GM18868 (cell line): ENCODE data around the gene ABCA4.

Source experiments
- ATAC-seq: cut with Tn5 transposase; IDR thresholded peaks from one replicate; pipeline ENCODE4 v1.9.1; 2021; ENCODE audit warnings: mild to moderate bottlenecking, moderate library complexity; ENCODE audit not compliant: unreplicated experiment

The ABCA4 gene

DNA sequence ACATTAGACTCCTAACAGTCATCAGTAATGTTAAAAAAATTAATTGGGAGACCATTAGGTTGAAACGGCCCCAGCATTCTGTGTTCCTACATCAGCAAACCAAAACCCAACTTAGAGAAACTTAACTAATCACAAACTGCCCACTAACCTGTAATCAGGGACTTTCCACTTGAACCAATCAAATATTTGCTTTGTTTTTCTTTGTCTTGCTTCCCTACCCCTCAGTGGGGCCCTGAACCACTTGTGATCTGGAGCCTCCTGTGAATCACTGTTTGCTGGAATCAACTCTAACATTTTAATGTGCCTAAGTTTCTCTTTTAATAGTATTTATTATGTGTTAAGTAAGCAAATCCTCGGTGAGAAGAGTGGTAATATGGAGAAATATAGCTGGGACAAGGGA is 64.0 kb downstream of the ABCA4 start:
- no peak for ATAC-seq

DNA sequence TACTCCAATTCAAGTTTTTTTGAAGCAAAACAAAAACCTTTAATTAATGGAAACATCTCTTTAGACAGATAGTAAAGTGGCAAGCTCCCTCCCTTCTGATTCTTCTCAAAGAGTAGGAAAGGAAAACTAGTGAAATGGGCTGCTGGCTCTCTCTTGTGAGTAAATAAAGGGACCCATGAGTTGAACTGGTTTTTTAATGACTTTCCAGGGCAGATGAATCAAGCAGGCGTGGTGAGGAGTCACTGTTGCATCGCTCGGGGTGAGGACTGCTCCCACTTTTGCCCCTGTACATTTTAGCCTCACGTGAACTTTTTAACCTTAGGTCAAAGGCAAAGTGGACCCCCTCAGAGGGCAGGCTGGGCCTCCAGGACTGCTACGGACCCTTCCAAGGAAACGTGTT is 64.8 kb downstream of the ABCA4 start:
- no peak for ATAC-seq

DNA sequence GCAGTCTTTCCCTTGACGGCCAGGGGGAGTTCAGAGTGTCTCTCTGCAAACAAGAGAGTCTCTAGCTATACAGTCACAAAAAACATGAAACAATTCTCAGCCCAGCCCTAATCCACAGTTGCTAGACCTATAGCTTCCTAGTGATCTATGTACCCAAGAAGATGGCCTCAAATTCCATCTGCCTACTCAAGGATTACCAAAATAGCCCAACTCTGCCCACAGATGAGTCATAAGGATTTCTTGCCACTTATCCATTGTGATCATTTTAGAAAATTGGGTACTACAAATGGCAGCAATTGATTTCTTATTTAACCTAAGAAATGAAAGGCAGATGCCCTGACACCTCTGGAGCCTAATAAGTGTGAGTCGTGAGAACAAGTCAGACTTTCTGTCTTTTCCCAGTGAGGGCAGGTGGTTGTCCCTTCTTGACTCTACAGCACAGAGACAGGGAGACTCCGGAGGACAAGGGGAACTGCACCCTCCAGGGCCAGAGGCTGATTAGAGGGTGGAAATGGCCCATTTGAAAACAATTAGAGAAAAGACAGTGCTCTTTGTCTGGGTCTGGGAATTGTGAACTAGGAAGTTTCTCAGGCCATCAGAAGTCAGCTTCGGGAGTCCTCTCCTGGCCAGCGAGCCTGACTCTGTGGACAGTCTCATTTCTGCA is 65.4 kb downstream of the ABCA4 start:
- ATAC-seq: no peak

DNA sequence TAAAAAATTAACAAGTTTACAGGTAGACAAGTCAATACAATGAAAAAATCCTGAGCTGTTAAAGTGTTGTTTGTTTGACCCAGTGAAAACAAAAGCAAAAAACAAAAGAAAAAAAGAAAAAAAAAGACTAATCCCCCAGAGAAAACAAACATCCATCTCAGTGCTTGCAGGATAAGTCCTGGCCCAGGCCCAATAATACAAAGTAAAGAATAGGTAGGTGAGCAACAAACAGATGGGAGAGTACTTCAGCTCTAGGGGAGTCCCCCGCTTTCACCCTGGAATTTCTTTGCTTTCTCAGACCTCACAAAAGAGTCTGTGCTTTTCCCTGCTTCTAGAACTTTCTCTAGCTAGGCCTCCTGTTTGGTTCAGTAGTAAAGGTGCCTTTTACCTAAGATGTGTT is 70.3 kb downstream of the ABCA4 start:
- no peak for ATAC-seq

DNA sequence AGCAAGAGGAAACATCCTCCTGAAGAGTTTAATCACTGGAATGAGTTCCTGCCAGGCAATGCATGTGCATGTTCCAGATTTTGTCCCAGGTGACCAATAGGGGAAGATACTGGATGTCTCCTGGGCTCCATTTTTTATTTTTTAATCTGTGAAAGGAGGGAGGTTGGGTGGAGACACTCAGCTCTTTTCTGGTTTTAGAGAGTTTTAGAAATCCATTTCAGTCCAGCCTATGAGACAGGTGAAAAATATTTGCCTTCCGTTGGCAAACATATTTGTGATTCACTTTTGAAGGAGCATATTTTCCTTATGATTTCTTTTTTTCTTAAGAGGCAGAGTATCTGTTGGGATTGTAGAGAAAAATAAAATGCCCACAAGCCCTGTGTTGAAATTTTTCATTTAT is 70.7 kb downstream of the ABCA4 start:
- ATAC-seq: no peak

DNA sequence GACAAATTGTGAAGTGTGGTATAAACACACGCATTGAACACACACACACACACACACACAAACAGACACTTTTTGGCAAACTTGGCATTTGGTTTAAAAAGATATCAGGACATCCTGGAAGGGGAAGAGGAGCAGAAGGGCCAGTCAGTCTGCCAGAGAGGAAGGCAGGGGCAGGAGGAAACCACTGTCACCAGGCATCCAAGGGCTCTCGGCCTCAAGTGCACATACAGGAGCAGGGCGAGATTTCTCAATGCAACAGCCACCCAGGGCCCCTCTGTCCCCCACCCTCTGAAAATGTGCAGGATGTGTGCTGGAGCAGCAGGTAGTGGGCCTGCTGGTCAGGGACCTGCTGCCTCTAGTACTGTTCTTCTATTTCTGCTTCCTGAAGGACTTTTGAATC is 71.2 kb downstream of the ABCA4 start:
- no peak for ATAC-seq

DNA sequence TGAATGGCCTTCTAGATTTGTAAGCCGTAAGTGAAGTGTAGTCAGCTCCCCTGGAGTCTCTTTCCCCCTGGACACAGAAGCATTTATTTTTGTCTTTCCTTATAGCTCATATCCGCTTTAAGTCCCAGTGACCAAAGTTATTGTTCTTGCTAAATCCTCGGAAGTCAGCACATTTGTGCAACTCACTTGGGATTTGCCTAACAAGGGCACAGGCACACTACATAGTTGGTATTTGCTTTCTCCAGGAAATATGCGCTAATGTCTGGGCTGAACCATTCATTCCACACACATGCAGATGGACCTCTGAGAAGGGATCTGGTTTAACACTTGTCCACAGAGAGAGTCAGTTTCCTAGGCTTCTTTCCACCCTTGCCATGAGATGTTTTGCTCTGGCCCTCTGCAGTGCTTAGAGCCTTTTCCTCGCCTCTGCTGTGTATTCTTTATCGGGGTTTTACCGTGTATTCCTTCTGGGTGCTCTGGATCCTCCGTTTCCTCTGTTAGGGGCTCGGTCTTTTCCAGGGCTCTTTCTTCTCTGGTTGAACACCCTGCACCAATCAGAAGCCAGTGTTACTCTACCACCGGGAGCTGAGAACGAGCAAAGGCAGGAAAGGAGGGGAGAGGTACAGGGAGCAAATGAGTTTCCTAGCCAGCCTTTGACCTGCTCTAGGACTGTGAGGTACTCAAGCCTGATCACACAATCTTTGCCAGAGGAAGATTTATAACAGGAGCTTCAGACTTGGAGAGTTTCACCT is 72.4 kb downstream of the ABCA4 start:
- no peak for ATAC-seq

DNA sequence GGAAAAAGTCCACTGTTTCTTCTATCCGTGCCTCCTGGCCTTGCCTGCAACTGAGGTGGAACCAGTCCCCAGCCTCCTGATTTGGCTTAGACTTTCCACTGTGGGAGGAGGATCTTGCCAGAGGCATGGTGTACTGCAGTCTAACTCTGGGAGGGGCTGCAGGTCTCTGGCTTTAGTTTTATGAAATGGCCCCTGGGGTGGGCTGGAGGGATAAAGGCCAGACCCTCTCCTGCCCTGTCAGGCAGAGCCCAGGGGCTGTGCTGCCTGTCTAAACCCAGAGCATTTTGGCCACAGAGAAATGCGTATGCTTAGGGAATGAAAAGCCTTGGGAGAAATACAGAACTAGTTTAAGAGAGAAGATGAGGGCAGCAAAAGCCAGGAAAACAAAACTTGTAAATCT is 73.0 kb downstream of the ABCA4 start:
- no peak for ATAC-seq

DNA sequence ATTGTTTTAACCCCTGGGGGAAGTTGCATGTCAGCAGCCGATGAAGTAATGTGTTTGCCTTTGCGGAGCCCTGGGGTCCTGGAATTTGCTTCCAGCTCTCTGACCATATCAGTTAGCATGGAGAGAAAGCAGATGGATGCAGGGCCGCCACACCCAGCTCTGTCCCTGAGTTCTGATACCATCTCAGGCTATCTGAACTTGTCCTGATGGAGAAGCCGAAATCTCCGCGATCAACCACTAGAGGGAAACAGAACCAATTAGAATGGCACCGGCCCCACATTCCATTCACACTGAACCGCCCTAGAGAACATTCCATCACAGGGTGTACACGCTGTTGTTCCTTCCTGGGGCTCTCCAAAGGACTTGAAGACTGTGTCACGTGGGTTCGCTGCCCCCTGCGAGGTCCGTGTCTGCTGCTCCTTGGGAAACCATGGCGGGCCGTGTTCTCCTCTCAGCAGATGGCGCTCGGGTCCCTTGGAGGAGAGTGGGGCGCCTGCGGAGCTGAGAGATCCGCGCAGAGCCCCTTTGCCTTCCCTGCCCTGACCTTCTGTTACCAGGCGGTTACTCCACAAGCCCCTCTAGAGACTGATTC is 75.4 kb downstream of the ABCA4 start:
- no peak for ATAC-seq

DNA sequence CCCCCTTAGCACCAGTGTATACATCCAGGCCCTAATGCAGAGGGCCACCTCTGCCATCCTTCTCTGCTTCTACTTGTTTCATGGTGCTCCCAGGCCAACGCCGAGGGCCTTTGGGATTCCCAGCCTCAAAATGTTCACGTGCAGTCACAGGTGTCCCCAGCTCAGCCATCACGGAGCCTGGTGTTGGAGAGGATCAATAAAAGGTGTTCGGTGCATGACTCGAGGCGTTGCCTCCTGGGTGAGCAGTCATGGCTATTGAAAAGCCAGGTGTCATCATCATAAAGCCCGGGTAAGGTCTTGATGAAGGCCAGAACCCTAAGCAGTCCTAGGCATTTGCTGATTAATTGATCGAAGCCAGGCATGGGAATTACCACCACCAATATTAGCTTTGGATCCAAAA is 76.1 kb downstream of the ABCA4 start:
- ATAC-seq: no peak

DNA sequence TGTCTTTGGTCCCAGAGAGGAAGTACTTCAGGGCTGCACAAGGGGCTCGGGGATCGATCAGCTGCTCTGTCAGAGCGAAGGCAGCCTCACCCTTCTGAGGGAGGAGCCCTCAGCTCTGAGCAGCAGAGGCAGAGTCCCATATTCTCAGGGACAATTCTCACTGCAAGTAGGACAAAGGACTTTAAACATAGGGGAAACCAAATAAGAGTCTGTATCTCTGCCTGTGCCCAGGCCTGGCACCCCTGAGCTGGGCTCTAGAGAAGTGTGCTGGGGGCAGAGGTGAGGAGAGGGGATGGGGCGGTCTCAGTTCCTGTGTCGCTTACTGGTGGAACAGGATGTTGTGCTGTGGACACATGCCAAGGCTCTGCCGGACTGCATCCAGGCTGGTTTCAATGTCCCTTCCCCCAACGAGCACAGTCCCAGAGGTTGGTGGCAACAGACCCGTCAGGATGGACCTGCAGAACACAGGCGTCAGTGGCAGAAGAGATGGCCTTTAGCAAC is 76.6 kb downstream of the ABCA4 start:
- no peak for ATAC-seq

DNA sequence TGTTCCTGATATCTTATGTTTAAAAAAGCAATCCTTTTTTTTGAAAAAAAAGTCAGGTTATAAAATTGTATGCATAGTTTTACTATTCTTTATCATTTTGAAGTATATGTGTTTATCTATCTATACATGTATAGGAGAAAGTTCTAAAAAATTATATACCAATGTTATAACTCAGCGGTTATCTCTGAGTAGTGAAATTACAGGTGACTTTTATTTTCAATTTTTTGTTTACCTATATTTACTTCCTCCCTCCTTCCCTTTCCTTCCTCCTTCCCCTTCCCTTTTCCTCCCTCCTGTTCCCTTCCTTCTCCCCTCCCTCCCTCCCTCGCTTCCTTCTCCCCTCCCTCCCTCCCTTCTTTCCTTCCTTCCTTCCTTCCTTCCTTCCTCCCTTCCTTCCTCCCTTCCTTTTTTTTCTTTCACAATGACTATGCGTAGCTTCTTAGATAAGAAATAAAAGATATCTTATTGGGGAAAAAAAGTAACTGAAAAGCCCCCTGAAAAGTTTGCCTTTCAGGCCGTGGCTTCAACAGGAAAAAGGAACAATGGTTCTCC is 77.1 kb downstream of the ABCA4 start:
- no peak for ATAC-seq

DNA sequence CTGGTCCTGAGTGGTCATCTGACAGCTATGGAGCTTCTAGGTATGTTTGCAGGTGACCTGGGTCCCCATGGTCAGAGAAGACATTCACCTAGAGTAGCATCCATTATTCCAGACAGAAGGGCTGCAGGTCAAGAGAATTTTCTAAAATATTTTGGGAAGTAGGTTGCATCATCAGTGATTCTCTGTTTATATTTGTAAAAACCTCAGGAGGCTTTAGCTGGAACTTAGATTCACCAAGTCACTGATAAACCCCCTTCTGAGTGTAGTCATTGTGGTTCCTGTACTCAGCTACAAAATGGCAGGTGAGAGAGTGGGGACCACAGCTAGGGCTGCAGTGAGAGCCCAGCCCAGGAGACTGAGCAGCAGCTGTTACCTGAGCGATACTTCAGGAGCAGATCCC is 78.6 kb downstream of the ABCA4 start:
- no peak for ATAC-seq

DNA sequence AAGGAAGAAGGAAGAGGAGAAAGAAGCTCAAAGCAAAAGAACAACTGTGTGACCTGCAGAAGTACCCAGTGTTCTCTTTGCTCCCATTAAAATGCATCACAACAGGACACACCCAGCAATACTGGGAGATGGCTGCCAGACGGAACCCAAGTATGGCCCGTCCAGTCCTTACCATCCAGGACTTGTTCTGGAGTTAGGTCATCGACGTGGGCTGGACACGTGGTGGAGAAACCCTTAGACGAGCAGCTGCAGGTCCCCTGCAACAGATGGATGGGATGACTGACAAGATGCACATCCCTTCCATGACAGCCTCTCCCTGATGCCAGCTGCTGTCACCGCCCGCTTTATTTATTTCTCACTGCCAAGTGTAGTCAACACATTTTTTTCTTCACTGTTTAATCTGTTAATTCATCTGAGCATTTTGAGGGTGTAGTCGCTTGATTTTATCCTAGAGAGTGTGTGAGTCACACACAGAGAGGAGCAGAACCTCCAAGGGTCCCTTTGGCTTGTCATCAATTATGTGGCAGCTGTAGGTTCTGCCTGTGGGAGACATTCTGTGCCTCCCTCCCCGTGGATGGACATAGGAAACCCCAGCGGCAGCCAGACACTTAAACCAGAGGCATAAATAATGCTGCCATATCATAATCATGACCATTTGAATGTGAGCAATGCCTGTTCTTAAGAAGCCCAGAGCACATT is 80.9 kb downstream of the ABCA4 start:
- ATAC-seq: no peak

DNA sequence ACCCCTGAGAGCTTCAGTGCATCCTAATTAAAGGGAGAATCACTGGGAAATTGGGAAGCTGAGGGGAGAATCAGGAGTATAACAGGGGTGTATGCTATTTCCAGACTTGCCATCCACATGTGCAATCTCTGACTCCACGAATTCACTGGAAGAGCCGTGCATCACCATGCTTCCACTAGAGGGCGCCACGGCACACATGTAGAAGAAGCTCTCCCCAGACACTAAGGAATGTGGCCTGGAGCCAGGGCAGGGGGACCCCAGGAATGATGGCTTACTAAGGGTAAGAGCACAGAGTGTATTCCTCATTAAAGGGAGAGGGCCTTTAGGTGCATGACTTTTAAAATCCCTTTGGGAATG is 81.5 kb downstream of the ABCA4 start:
- ATAC-seq: no peak

DNA sequence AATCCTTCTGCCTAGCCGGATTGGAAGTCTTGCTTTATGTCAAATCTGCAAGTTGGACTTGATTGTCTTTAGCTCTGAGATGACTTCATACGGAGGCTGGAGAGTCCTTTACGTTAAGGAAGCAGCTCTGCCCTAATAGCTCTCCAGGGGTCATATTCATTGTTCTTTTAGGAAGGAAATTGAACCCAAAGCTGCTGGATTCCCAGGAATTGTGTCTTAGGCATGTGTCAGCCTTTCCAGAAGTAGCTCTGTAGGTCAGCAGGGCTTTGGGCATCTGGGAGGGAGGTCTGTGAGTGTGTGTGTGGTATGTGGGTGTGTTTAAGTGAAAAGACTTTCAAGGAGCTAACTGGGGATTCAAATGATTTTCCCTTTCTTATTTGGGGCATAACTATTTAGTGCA is 82.4 kb downstream of the ABCA4 start:
- ATAC-seq: no peak

DNA sequence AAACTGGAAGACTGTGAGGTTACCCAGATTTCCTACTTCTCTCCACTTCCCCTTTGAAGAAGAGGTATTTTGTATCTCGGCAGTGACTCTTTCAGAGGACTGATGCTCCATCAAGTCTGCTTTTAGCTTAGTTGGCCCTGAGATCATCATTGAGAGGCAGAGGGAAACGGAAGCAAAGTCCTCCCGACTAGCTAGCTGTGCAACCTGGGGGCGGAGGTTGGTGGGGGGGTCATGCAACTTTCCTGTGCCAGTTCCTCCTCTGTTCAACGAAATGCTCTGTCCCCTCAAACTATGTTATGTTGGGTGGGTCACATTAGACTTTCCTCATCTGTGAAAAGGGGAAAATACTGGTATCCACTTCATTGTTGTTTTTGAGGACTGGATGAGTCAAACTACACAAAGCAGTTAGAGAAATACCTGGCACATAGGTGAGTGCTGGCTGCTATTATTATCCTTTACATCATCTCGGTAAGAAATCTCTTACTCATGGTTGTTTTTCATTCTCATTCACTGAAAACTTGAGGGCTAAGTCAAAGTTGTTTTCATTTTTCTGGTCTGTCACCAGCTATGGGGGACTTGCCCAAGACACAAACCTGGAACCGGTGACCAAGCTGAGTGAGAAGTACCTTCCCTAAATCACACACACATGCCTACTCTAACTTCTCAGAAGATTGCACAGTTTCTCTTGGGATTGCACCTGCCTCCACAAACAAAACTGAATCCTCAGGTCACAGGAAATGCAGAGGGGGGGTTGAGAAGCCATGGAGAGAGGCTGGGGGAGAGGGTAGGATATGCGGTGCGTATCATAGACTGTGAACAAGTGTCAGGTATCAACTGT is 83.3 kb downstream of the ABCA4 start:
- peak; percentile 68 for ATAC-seq

DNA sequence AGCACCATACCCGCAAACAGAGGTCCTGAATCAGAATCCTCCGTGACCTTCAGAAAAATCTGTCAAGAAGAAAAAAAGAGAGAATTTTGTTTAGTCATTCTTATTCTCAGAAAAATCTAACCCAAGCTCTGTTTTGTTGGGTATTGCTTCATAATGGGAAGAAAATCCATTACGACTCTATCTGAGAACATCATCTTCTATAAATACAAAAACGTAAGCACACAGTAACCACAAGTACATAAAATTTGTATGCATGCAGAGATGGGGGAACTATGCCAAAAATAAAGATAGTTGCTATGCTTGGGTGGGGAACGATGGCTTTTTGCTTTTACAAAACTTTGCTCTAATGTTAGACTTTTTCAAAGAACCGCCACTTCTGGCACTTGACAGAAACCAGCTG is 84.2 kb downstream of the ABCA4 start:
- peak; percentile 30 for ATAC-seq

DNA sequence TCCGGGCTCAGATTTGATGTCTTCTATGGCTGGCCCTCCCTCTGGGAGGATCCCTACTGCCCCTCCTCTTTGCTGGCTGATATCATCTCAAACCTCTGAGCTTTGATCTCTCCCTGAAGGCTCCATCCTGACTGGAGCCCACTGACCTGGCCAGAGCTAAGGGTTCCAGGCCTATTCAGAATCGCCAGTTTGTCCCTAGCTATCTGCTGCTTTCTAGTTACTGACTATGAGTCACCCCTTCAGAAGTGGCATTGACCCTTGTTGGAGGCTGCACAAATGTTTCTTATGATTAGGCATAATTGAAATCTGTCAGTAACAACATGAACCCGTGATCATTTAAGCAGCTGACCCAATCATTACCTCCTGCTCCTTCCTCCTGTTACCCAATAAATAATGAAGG is 87.1 kb downstream of the ABCA4 start:
- no peak for ATAC-seq

DNA sequence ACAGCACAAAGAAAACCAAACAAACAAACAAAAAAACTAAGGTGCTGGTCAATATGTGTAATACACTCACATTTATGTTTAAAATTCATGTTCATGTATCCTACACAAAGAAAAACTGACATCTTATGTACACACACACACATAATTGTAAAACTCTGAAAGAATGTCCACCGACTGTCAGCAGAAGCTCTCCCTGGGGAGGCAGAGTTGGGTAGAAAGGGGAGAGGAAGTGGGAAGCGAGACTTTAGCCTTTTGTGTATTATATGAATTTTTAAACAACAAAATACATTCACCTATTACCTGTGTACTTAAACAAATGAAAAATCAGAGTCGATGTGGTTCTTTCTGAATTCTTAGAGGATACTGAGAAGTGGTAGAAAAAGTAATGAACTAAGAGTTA is 88.3 kb downstream of the ABCA4 start:
- ATAC-seq: no peak

DNA sequence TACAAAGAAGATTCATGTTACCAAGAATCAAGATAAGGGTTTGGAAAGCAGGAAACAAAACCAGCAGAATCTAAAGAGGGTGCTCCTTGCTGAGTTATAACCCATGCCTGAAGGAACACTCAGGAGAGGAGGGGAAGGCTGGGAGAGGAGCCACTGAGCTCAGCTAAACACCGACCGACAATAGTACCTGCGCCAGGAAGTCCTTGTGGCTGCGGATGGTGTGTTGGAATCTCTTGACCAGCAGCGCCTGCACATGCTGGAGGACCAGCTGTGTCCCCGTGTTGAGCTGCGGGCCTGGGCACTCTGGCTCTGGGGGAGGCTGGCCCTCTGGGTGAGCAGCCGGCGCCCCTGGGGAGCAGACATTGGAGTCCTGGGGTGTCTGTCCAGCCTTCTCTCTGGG is 89.4 kb downstream of the ABCA4 start:
- no peak for ATAC-seq
